ENCODE measurements around the gene OR4K13. TPM values are rescaled to one million over a fixed set of nuclear protein-coding genes. Genes with fewer than 3 reads are reported as not detected.

The OR4K13 gene, protein sequence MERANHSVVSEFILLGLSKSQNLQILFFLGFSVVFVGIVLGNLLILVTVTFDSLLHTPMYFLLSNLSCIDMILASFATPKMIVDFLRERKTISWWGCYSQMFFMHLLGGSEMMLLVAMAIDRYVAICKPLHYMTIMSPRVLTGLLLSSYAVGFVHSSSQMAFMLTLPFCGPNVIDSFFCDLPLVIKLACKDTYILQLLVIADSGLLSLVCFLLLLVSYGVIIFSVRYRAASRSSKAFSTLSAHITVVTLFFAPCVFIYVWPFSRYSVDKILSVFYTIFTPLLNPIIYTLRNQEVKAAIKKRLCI
- not detected for polyA plus RNA-seq

DNA sequence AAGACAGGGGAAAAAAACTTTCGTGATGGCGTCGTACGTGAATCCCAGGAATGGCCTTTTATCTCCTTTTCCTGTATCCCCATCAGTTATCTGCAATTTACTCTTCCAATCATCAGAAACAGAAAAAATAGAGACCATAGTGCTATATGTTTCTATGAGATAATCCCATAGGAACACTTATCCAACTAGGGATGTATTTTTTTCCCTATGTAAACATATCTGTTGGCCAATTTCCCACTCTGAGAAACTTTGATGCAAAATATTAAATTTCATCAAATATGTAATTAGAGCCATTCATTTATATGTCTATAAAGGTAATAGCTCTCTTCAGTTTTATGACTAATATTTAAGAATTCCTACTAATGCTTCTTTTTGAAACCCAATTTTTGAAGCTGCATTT lies at the start of gene OR4K13:
Gene OR4K13, minus strand, starts transcription at position 101 of the 400 bp plus-strand sequence. CDS start 1,280 bp downstream, outside the sequence.
- no peaks in the 10 kb centered on the region for H3K36me3 Mint-ChIP-seq
- peaks cover 0 to 5% (median under 1%) of the 10 kb centered on the region in 6 donors for H3K9me3 Mint-ChIP-seq
- no peak within 1 kb of the TSS for H3K4me3 Mint-ChIP-seq
- H3K4me1 Mint-ChIP-seq, result no peaks in the 10 kb centered on the region
- no peaks in the 10 kb centered on the region for H3K27me3 Mint-ChIP-seq (ENCODE audit: low read depth in 3 of 3)
- H3K27ac Mint-ChIP-seq, result no peak within 1 kb of the TSS
- no peak for DNase-seq

DNA sequence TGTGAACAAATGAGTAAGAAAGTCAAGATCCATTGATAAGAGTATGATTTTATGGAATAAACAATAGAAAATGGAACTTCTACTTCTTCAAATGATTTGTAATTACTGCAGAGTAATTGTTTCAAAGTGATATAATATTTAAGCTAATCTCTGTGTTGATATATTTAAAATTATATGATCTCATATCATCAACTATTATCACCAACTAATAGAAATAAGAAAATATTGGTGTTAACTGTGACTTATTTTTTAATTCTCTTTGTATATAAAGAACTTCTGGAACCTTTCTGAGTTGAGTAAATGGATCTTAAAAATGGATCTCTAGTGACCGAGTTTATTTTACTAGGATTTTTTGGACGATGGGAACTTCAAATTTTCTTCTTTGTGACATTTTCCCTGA lies 23.9 kb upstream of the OR4K13 start, which contains the start of gene OR4L1:
Gene OR4L1, plus strand, starts transcription at position 301 of the 400 bp plus-strand sequence. Its CDS starts 0 bp downstream, at position 301.
- Mint-ChIP-seq H3K27ac (no peak within 1 kb of the TSS), H3K27me3 (ENCODE audit: low read depth in 3 of 3) (no peaks in the 10 kb centered on the region), H3K4me3 (no peak within 1 kb of the TSS), H3K4me1 (no peaks in the 10 kb centered on the region), H3K9me3 (peaks cover 0 to 23% (median 4%) of the 10 kb centered on the region in 6 donors), H3K36me3 (no peaks in the 10 kb centered on the region)
- no peak for DNase-seq

DNA sequence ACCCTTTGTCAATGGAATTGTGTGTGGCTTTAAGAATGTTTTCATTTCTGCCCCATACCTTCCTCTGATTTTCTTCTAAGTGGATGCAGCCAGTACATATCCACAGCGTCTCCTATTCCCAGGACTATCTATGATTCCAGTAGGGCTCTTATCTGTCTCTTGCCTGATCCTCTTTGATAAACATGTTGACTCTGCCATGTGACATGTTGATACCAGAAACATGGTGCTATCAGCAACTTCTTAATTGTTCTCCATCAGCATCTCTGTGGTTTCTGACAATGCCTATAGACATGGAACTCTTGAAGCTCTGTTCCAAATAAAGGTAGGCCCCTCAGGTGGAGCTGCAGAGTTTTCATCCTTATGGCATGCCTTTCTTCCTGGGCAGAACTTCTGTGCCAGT lies 12.4 kb upstream of the OR4K13 start:
- Mint-ChIP-seq H3K4me1 (no peaks in the 10 kb centered on the region), H3K36me3 (no peaks in the 10 kb centered on the region), H3K9me3 (peaks cover 0 to 5% (median 4%) of the 10 kb centered on the region in 6 donors), H3K27ac (no peak overlapping the region), H3K4me3 (no peak overlapping the region), H3K27me3 (ENCODE audit: low read depth in 3 of 3) (peaks cover 0 to 3% (median 0%) of the 10 kb centered on the region in 3 donors)
- no peak for DNase-seq

- Mint-ChIP-seq H3K4me1 (no peaks in the 10 kb centered on the region), H3K4me3 (no peak overlapping the region), H3K36me3 (no peaks in the 10 kb centered on the region), H3K9me3 (peaks cover 0 to 10% (median 4%) of the 10 kb centered on the region in 6 donors), H3K27ac (no peak overlapping the region), H3K27me3 (ENCODE audit: low read depth in 3 of 3) (peaks cover 0 to 3% (median 1%) of the 10 kb centered on the region in 3 donors)
- no peak for DNase-seq
Observed at GRCh38 chr14:20044243-20044642, 8.4 kb upstream of the OR4K13 start.

DNA sequence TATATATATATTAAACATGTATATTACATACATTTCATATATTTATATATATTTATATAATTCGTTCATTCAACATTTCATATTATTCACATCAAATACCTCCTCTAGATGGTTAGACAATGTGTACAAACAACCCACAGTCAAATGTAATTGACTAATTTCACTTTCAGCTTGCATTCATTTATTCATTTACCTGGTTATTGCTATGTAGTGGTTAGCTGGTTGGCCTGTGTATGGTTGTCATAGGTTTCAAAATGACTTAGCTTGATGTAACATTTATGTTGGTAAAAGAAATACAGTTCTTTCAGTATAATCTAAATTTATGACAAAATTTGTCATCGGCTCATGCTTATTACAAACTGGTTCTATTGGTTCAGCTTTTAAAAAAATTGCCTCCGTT lies 389 bp downstream of the OR4K13 start:
- Mint-ChIP-seq H3K27ac (no peak overlapping the region), H3K27me3 (ENCODE audit: low read depth in 3 of 3) (no peaks in the 10 kb centered on the region), H3K36me3 (no peaks in the 10 kb centered on the region), H3K9me3 (peaks cover 0 to 5% (median under 1%) of the 10 kb centered on the region in 6 donors), H3K4me3 (no peak overlapping the region), H3K4me1 (no peaks in the 10 kb centered on the region)
- DNase-seq, result no peak

- DNase-seq, result no peak
- H3K36me3 Mint-ChIP-seq, result no peaks in the 10 kb centered on the region
- H3K4me3 Mint-ChIP-seq, result no peak overlapping the region
- no peaks in the 10 kb centered on the region for H3K27me3 Mint-ChIP-seq (ENCODE audit: low read depth in 3 of 3)
- peaks cover 0 to 5% (median 0%) of the 10 kb centered on the region in 6 donors for H3K9me3 Mint-ChIP-seq
- no peaks in the 10 kb centered on the region for H3K4me1 Mint-ChIP-seq
- H3K27ac Mint-ChIP-seq, result no peak overlapping the region
Observed at GRCh38 chr14:20031058-20031457, 4.8 kb downstream of the OR4K13 start.

GRCh38 chr14:20019257-20019865 lies 16.5 kb downstream of the OR4K13 start, which contains the start of gene OR4K14:
TSS of gene OR4K14 (minus strand) at chr14:20019307. CDS start at chr14:20015193, 4,114 bp downstream.
- H3K36me3 Mint-ChIP-seq, result no peaks in the 10 kb centered on the region
- no peak for DNase-seq
- H3K9me3 Mint-ChIP-seq, result peaks cover 0 to 4% (median under 1%) of the 10 kb centered on the region in 6 donors
- H3K27ac Mint-ChIP-seq, result no peak within 1 kb of the TSS
- no peaks in the 10 kb centered on the region for H3K4me1 Mint-ChIP-seq
- H3K4me3 Mint-ChIP-seq, result no peak within 1 kb of the TSS
- peaks cover 0 to 2% (median 0%) of the 10 kb centered on the region in 3 donors for H3K27me3 Mint-ChIP-seq (ENCODE audit: low read depth in 3 of 3)

DNA sequence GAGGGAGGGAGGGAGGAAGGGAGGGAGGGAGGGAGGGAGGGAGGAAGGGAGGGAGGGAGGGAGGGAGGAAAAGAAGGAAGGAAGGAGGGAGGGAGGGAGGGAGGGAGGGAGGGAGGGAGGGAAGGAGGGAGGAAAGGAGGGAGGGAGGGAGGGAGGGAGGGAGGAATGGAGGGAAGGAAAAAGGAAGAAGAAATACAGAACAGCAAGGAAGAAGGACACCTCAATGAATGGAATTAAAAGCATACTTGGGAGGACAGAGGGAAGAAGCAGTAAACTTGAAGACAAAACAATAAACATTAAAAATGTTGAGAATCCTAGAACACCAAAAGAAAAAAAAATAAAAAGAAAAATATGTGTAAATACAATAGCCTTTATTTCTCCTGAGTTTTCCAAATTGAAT lies 27.7 kb downstream of the OR4K13 start:
- Mint-ChIP-seq H3K36me3 (no peaks in the 10 kb centered on the region), H3K27me3 (ENCODE audit: low read depth in 3 of 3) (peaks cover 0 to 3% (median 0%) of the 10 kb centered on the region in 3 donors)

GRCh38 chr14:20002319-20002718 lies 33.5 kb downstream of the OR4K13 start:
- DNase-seq, result no peak
- Mint-ChIP-seq H3K36me3 (no peaks in the 10 kb centered on the region), H3K4me1 (no peaks in the 10 kb centered on the region), H3K9me3 (peaks cover 0 to 36% (median 5%) of the 10 kb centered on the region in 6 donors), H3K27ac (no peak overlapping the region), H3K4me3 (no peak overlapping the region), H3K27me3 (ENCODE audit: low read depth in 3 of 3) (peaks cover 0 to 4% (median 0%) of the 10 kb centered on the region in 3 donors)

More for the DNA sequence above, 27.7 kb downstream of the OR4K13 start:
- Mint-ChIP-seq H3K4me3 (no peak overlapping the region), H3K27ac (no peak overlapping the region), H3K9me3 (peaks cover 0 to 24% (median 7%) of the 10 kb centered on the region in 6 donors), H3K4me1 (no peaks in the 10 kb centered on the region)
- no peak for DNase-seq

DNA sequence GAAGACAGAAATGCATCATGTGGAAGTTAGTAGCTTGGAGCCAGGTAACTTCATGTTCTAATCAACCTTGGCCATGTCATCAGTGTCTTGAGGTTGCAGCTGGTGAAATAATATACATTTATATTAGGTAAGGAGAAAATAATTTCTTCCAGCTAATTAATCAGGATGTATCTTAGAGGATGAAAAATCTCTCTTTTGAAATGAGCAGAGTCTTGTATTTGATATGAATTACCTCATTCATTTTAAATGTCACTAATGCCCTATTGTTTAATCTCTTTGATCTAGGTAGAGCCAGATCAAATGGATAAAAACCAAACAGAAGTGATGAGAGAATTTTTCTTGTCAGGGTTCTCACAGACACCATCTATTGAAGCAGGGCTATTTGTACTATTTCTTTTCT lies 34.0 kb downstream of the OR4K13 start, which contains the start of gene OR4Q2:
Gene OR4Q2, plus strand, starts transcription at position 301 of the 400 bp plus-strand sequence.
- Mint-ChIP-seq H3K27me3 (ENCODE audit: low read depth in 3 of 3) (peaks cover 0 to 4% (median 0%) of the 10 kb centered on the region in 3 donors), H3K4me1 (no peaks in the 10 kb centered on the region), H3K27ac (no peak within 1 kb of the TSS), H3K36me3 (no peaks in the 10 kb centered on the region), H3K4me3 (no peak within 1 kb of the TSS), H3K9me3 (peaks cover 0 to 32% (median 4%) of the 10 kb centered on the region in 6 donors)
- DNase-seq, result no peak

- H3K27me3 Mint-ChIP-seq (ENCODE audit: low read depth in 3 of 3), result peaks cover 0 to 6% (median 2%) of the 10 kb centered on the region in 3 donors
- peaks cover 0 to 23% (median 12%) of the 10 kb centered on the region in 6 donors for H3K9me3 Mint-ChIP-seq
- no peak for DNase-seq
- H3K4me1 Mint-ChIP-seq, result no peaks in the 10 kb centered on the region
- no peak overlapping the region for H3K27ac Mint-ChIP-seq
- no peak overlapping the region for H3K4me3 Mint-ChIP-seq
- peaks cover 0 to 4% (median 0%) of the 10 kb centered on the region in 3 donors for H3K36me3 Mint-ChIP-seq
Observed at GRCh38 chr14:19993438-19993837, 42.4 kb downstream of the OR4K13 start.

Data from immature natural killer cell (primary cell).